GM18511 (cell line): ENCODE results near the gene CR1L.

Experiments used
- ATAC-seq: cut with Tn5 transposase; IDR thresholded peaks from one replicate; pipeline ENCODE4 v1.9.1; 2021; ENCODE audit warnings: mild to moderate bottlenecking, moderate library complexity; ENCODE audit not compliant: unreplicated experiment

The CR1L gene

GRCh38 chr1:207742850-207743555 is 98.1 kb downstream of the CR1L start:
- no peak for ATAC-seq

DNA sequence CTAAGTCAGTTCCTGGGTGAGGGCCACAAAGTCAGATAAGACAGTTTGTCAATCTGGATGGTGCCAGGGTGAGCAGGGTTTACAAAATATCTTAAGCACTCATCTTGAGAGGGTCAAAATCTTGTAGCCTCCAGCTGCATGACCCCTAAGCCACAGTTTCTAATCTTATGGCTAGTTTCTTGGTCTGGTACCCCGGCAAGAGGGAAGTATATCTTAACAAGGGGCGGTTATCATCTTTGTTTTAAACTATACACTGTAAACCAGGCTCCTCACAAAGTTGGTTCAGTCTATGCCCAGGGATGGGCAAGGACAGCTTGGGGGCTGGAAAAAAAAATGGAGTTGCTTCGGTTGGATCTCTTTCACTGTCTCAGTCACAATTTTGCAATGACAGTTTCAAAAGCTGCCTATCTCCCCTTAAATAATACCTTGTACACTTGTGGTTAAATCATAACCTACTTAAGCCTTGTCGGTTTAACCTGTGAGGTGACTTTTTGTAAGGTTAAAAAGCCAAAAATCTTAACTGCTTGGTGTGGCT is 99.1 kb downstream of the CR1L start:
- no peak for ATAC-seq

DNA sequence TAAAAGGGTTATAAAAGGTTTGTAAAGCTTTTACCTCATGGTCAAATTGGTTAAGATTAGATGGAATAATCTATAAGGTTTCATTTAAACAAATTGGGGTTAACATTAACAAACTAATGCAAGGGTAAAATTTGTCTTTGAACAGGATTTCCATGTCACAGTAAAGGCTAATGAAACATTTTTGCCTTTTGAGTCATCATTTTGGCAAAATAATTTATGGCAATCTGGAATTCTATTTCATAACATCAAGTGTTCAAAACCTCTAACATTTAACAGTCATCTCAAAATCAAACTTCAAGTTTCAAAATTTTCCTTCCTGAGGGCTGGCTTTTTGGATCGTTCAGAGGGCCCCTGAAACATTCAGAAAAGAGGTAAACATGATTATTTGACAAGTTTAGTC is 100.4 kb downstream of the CR1L start:
- ATAC-seq: no peak

DNA sequence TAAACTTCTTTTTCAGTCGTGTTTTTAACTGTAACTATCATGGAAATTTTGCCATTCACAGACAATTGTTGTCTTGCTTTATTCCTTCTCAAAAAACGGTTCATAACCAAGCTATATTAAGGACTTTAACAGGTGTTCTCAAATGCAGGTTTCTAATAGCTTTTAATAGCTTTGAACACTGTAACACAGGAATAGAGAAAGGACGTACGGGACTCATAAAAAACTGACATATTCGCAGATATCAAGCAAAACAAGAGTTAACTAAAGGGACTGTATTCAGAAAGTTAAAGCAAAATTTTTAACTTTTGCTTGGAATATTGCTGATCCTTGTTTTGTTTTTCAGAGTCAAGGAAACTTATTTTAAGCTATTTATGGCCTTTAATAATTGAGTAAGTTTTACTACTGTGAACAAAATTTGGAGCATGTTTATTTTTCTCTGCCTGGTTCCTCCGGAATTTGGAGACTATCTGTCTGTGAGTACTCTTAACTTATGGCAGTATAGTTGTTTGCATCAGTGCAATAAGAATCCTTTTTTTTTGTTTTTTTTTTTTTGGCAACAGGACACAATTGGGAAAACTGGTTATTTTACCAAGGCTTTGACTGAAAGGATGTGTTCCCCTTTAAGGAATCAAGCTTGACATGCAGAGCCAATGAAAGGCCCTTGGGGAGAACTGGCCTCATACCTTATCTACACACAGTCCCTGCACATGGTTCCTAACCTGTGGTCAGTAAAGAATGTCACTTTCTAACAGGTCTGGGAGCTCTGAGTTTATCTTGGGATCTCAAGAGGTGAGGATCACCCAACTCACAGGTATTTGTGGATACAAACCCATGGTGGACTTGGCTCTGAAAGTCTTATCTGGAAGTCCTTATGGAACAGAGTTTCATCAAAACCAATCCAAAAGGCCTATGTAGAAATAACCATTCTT is 101.2 kb downstream of the CR1L start:
- ATAC-seq: no peak

- ATAC-seq: no peak
These were observed 102.9 kb downstream of the CR1L start for GRCh38 chr1:207747627-207748492.

DNA sequence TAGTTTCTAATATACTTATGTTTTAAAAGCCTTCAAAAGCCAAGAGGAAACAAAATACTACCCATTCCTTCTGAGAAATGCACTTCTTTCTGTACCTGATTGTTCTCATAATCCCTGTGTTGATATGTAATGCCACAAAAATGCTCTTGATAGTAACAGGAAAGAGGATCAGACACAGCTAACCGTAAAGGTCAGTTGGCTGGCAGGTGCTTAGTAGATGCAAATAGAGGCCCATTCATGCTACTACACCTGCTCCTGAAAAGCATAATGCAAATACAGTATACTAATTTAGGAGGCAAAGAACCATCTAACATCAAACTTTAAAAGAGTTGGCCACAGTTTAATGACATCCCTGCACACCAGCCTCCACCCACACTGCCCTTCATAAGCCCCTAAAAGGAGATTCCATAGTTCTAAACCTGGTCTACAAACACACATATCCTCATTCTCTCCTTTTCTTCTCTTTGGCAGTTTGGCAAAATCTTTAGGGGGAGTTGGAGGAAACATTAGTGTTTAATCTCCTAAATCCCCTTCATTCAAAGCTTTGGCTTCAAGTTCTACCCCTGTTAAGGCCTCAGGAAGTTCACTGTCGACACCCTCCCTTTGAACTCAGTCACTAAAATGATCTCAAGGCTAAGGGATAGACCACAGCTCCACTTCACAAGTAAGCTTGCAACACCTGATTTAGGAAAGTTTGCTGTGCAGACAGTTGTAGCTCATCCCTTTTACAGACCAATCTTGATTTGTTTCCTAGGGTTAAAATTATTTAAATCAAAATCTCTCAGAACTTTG is 104.0 kb downstream of the CR1L start:
- ATAC-seq: no peak

GRCh38 chr1:207750631-207751305 is 105.8 kb downstream of the CR1L start:
- ATAC-seq: no peak

DNA sequence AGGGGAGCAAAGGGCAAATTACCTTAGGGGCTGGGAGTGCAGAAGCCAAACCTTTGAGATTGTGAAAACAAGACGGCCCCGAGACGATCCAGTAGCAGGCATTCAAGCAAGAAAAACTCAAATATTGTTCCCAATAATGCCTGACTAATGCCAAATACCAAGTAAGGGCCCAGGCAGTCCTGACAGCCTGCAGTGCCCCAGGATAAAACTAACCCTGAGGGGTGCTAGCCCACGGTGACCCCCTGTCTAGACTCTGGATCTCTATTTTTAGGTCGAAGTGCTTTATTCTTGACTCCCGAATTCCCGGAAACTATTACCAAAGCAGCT is 106.5 kb downstream of the CR1L start:
- ATAC-seq: peak; percentile 10

DNA sequence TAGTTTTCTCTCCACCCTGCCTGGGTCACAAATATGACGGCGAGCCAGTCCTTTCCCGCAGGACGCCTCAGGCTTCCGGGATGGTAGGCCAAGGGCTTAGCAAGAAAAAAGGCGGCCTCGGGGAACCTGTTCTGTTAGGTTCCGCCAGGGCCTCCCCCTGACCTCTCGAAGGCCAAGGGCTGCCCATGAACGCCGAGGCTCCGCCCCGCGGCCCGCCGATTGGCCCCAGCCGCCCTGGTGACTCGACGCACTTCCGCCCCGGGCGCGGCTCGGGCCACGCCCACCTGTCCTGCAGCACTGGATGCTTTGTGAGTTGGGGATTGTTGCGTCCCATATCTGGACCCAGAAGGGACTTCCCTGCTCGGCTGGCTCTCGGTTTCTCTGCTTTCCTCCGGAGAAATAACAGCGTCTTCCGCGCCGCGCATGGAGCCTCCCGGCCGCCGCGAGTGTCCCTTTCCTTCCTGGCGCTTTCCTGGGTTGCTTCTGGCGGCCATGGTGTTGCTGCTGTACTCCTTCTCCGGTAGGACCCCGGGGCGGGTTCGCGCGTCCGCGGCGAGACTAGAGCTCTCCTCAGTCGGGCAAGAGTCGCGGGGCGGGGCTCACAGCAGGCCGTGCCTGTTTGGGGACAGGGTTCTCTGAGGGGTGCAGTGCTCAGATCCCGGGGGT is 107.0 kb downstream of the CR1L start, which contains the start of gene CD46:
TSS of gene CD46 (plus strand) at position 265 of the 666 bp plus-strand sequence. CDS start at position 424, 159 bp downstream.
- ATAC-seq: peak; percentile 94

DNA sequence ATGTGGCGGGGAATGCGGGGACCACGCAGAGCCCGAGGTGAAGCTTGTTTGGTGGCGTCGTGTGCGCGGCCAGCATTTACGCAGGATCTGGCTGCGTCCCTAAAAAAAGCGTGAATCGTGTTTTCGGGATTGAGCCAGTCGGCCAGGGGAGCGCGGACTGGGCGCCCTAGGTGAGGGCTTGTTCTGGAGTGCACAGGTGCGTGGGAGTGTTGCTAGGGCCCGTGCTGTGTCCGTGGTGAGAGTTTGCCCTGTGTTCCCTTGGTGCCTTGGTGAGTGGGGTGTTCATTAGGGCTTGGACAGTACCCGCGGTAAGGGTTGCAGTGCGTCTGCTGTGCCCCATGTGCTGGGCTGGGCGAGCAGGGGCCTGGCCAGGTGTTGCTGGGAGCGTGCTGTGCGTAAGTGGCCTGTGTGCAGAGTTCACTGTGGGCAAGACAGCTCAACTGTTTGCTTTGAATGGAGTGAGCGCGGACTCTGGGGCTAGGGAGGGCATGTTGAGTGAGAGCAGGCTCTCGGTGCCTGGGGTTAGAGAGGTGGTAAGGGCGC is 107.6 kb downstream of the CR1L start:
- ATAC-seq: peak; percentile 38

- no peak for ATAC-seq
These were observed 108.7 kb downstream of the CR1L start for GRCh38 chr1:207753611-207754010.

DNA sequence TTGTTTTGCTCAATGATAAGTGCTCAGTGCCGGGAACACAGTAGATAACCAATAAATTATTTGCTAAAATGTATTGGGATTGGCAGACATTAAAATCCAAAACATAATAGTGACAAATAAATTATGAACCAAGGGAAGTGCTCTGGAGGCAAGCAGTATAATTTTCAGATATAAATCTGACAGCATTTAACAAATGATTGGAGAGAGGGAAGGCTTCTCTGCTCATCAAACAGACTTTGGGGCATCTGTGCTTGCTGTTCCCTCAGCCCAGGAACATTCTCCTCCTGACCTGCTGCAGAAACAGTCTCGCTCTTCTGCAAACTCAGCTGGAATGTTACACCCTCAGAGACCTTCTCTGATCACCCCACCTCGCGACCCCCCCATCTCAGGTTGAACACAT is 109.1 kb downstream of the CR1L start:
- ATAC-seq: no peak

- ATAC-seq: no peak
These were observed 110.2 kb downstream of the CR1L start for GRCh38 chr1:207754974-207755700.

GRCh38 chr1:207755846-207756693 is 111.1 kb downstream of the CR1L start:
- no peak for ATAC-seq

GRCh38 chr1:207762622-207763021 is 117.7 kb downstream of the CR1L start:
- ATAC-seq: no peak

GRCh38 chr1:207763091-207763490 is 118.2 kb downstream of the CR1L start:
- no peak for ATAC-seq

DNA sequence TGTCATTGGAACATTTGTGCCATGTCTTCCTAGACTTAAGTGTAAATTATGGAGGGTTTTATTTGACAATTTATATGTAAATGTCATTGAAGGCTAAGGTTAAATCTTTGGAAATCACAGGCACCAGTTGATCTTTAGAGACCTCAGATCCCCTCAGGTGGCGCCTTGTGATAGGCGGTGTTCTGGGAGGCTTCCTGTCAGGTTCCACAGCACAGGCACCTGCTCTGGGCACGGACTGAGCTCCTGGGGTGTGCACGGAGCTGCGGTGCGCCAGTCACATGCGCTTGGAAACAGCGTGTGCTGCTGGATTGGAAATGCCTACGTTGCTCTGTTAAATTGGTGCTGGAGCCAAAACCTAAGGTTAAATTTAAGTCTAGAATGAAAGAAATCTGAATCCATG is 119.0 kb downstream of the CR1L start:
- no peak for ATAC-seq
